IPS-20b (cell line): Measurements from ENCODE around the gene DDOST.

Source experiments
- H3K27ac ChIP-seq: one replicate; pipeline ENCODE4 v1.5.1; 2013; ENCODE audit warnings: low read length
- H3K27me3 ChIP-seq: 2 replicates; pipeline ENCODE4 v1.6.1; 2013; ENCODE audit warnings: mild to moderate bottlenecking, low read length, inconsistent platforms; ENCODE audit not compliant: insufficient read depth
- H3K36me3 ChIP-seq: 2 replicates; pipeline ENCODE4 v1.6.1; 2013; ENCODE audit warnings: low read depth, mild to moderate bottlenecking, inconsistent platforms, low read length, moderate library complexity; ENCODE audit not compliant: insufficient read depth
- H3K4me1 ChIP-seq: 2 replicates; pipeline ENCODE4 v1.6.1; 2013; ENCODE audit warnings: mild to moderate bottlenecking, control low read depth, inconsistent platforms, low read length, moderate library complexity; ENCODE audit not compliant: insufficient read depth
- H3K4me3 ChIP-seq: 2 replicates; pipeline ENCODE4 v1.5.1; 2013; ENCODE audit warnings: mild to moderate bottlenecking, low read length, inconsistent platforms
- H3K9ac ChIP-seq: 2 replicates; pipeline ENCODE4 v1.6.1; 2013; ENCODE audit warnings: low read depth, mild to moderate bottlenecking, inconsistent platforms, low read length, moderate library complexity
- H3K9me3 ChIP-seq: 2 replicates; pipeline ENCODE4 v1.6.1; 2013; ENCODE audit warnings: mild to moderate bottlenecking, low read depth, low read length, inconsistent platforms; ENCODE audit not compliant: insufficient read depth

Gene DDOST

GRCh38 chr1:20668581-20668980, 7.4 kb upstream of the DDOST start:
- H3K27me3 ChIP-seq, result no peaks in the 10 kb centered on the region
- H3K9me3 ChIP-seq, result no peaks in the 10 kb centered on the region
- no peak overlapping the region for H3K4me3 ChIP-seq
- H3K36me3 ChIP-seq, result 0 out of 2 replicates have a peak, but pooled peaks cover 6% of the 10 kb centered on the region
- no peaks in the 10 kb centered on the region for H3K4me1 ChIP-seq
- no peak overlapping the region for H3K27ac ChIP-seq
- no peak overlapping the region for H3K9ac ChIP-seq

- H3K4me1 ChIP-seq, result peaks cover 4% of the 10 kb centered on the region; the same call in 1 of the 2 replicates
These were observed 5.6 kb upstream of the DDOST start for GRCh38 chr1:20666804-20667203.

GRCh38 chr1:20666146-20666545, 5.0 kb upstream of the DDOST start:
- H3K9me3 ChIP-seq, result no peaks in the 10 kb centered on the region
- H3K27me3 ChIP-seq, result no peaks in the 10 kb centered on the region
- H3K9ac ChIP-seq, result no peak overlapping the region
- H3K27ac ChIP-seq, result no peak overlapping the region
- no peaks in the 10 kb centered on the region for H3K36me3 ChIP-seq
- peaks cover 4% of the 10 kb centered on the region; the same call in 1 of the 2 replicates for H3K4me1 ChIP-seq
- no peak overlapping the region for H3K4me3 ChIP-seq

More at GRCh38 chr1:20666804-20667203, 5.6 kb upstream of the DDOST start:
- H3K27ac ChIP-seq, result no peak overlapping the region
- H3K27me3 ChIP-seq, result no peaks in the 10 kb centered on the region
- 0 out of 2 replicates have a peak, but pooled peaks cover 2% of the 10 kb centered on the region for H3K36me3 ChIP-seq
- H3K9ac ChIP-seq, result no peak overlapping the region
- no peak overlapping the region for H3K4me3 ChIP-seq
- no peaks in the 10 kb centered on the region for H3K9me3 ChIP-seq

- Histone ChIP-seq H3K27ac (no peak overlapping the region), H3K9me3 (no peaks in the 10 kb centered on the region), H3K4me3 (no peak overlapping the region), H3K36me3 (no peaks in the 10 kb centered on the region), H3K9ac (no peak overlapping the region), H3K27me3 (no peaks in the 10 kb centered on the region), H3K4me1 (peaks cover 4% of the 10 kb centered on the region; the same call in 1 of the 2 replicates)
These were observed 4.6 kb upstream of the DDOST start for GRCh38 chr1:20665726-20666125.

- H3K36me3 ChIP-seq, result peaks cover 9% of the 10 kb centered on the region
- H3K4me1 ChIP-seq, result peaks cover 7% of the 10 kb centered on the region; the same call in 1 of the 2 replicates
- H3K27ac ChIP-seq, result no peak overlapping the region
- no peaks in the 10 kb centered on the region for H3K27me3 ChIP-seq
- H3K9me3 ChIP-seq, result no peaks in the 10 kb centered on the region
- H3K9ac ChIP-seq, result no peak overlapping the region
- no peak overlapping the region for H3K4me3 ChIP-seq
These were observed 3.0 kb upstream of the DDOST start for GRCh38 chr1:20663969-20664715.

GRCh38 chr1:20663365-20663764, 2.2 kb upstream of the DDOST start:
- H3K4me3 ChIP-seq, result no peak overlapping the region
- no peak overlapping the region for H3K27ac ChIP-seq
- peaks cover 7% of the 10 kb centered on the region; the same call in 1 of the 2 replicates for H3K4me1 ChIP-seq
- no peaks in the 10 kb centered on the region for H3K9me3 ChIP-seq
- H3K9ac ChIP-seq, result no peak overlapping the region
- peaks cover 17% of the 10 kb centered on the region for H3K36me3 ChIP-seq
- H3K27me3 ChIP-seq, result no peaks in the 10 kb centered on the region

GRCh38 chr1:20662110-20662475, 924 bp upstream of the DDOST start:
- peaks cover 30% of the 10 kb centered on the region for H3K36me3 ChIP-seq
- no peaks in the 10 kb centered on the region for H3K9me3 ChIP-seq
- H3K4me1 ChIP-seq, result peaks cover 7% of the 10 kb centered on the region; the same call in 1 of the 2 replicates
- H3K27ac ChIP-seq, result peak overlapping the region; percentile 78
- no peaks in the 10 kb centered on the region for H3K27me3 ChIP-seq
- peak overlapping the region; percentile 91 for H3K9ac ChIP-seq
- peak overlapping the region; percentile 98 for H3K4me3 ChIP-seq

- peak overlapping the region; percentile 89 for H3K27ac ChIP-seq
- H3K4me3 ChIP-seq, result peak overlapping the region; percentile 98
- peak overlapping the region; percentile 97 for H3K9ac ChIP-seq
- no peaks in the 10 kb centered on the region for H3K9me3 ChIP-seq
- H3K4me1 ChIP-seq, result peaks cover 7% of the 10 kb centered on the region; the same call in 1 of the 2 replicates
- H3K27me3 ChIP-seq, result no peaks in the 10 kb centered on the region
- H3K36me3 ChIP-seq, result peaks cover 42% of the 10 kb centered on the region
These were observed 342 bp downstream of the DDOST start for GRCh38 chr1:20660847-20661206.

GRCh38 chr1:20660363-20660762, 806 bp downstream of the DDOST start:
- Histone ChIP-seq H3K9ac (peak overlapping the region; percentile 97), H3K4me3 (peak overlapping the region; percentile 98), H3K9me3 (no peaks in the 10 kb centered on the region), H3K4me1 (peaks cover 7% of the 10 kb centered on the region; the same call in 1 of the 2 replicates), H3K36me3 (peaks cover 47% of the 10 kb centered on the region), H3K27me3 (no peaks in the 10 kb centered on the region), H3K27ac (peak overlapping the region; percentile 89)

- Histone ChIP-seq H3K9me3 (no peaks in the 10 kb centered on the region), H3K27me3 (no peaks in the 10 kb centered on the region), H3K36me3 (peaks cover 66% of the 10 kb centered on the region), H3K27ac (no peak overlapping the region), H3K4me1 (peaks cover 7% of the 10 kb centered on the region; the same call in 1 of the 2 replicates), H3K4me3 (no peak overlapping the region), H3K9ac (no peak overlapping the region)
These were observed 2.8 kb downstream of the DDOST start for GRCh38 chr1:20658166-20658915.

GRCh38 chr1:20657024-20657423, 4.1 kb downstream of the DDOST start:
- Histone ChIP-seq H3K27ac (no peak overlapping the region), H3K4me1 (peaks cover 5% of the 10 kb centered on the region; the same call in 1 of the 2 replicates), H3K27me3 (no peaks in the 10 kb centered on the region), H3K36me3 (peaks cover 79% of the 10 kb centered on the region), H3K4me3 (no peak overlapping the region), H3K9me3 (no peaks in the 10 kb centered on the region), H3K9ac (no peak overlapping the region)
